Endodermal cell (in vitro differentiated cells): Measurements from ENCODE around the gene FNBP1L. TPM values are rescaled to one million over a fixed set of nuclear protein-coding genes. Genes with fewer than 3 reads are reported as not detected.

ENCODE experiments used
- DNase-seq: peaks from one replicate; pipeline ENCODE4 v3.0.0-alpha.2; 2017
- H3K27ac ChIP-seq: 2 replicates; pipeline ENCODE4 v1.5.1; 2013; ENCODE audit warnings: mild to moderate bottlenecking, low read depth, low read length, moderate library complexity
- H3K27me3 ChIP-seq: 2 replicates; pipeline ENCODE4 v1.6.1; 2013; ENCODE audit warnings: mild to moderate bottlenecking, low read length, moderate library complexity; ENCODE audit not compliant: insufficient read depth, control insufficient read depth, poor library complexity, severe bottlenecking
- H3K36me3 ChIP-seq: 2 replicates; pipeline ENCODE4 v1.7.0; 2013; ENCODE audit warnings: mild to moderate bottlenecking, low read length, moderate library complexity; ENCODE audit not compliant: control insufficient read depth, insufficient read depth
- H3K4me1 ChIP-seq: one replicate; pipeline ENCODE4 v1.7.0; 2013; ENCODE audit warnings: low read length; ENCODE audit not compliant: control insufficient read depth, insufficient read depth
- H3K4me3 ChIP-seq: 2 replicates; pipeline ENCODE4 v1.5.1; 2013; ENCODE audit warnings: mild to moderate bottlenecking, low read length, moderate library complexity
- H3K9ac ChIP-seq: 2 replicates; pipeline ENCODE4 v1.6.1; 2013; ENCODE audit warnings: mild to moderate bottlenecking, low read length, moderate library complexity; ENCODE audit not compliant: poor library complexity, severe bottlenecking; ENCODE audit errors: extremely low read depth
- H3K9me3 ChIP-seq: 2 replicates; pipeline ENCODE4 v1.6.1; 2013; ENCODE audit warnings: mild to moderate bottlenecking, low read length, moderate library complexity; ENCODE audit not compliant: control insufficient read depth
- H3K27ac Mint-ChIP-seq: 2 replicates; pipeline ENCODE4 v1.8.0; 2020; ENCODE audit warnings: mixed read lengths
- H3K27me3 Mint-ChIP-seq: 2 replicates; pipeline ENCODE4 v1.8.0; 2021; ENCODE audit warnings: mild to moderate bottlenecking, mixed read lengths; ENCODE audit not compliant: insufficient read depth
- H3K36me3 Mint-ChIP-seq: 2 replicates; pipeline ENCODE4 v1.8.0; 2020; ENCODE audit warnings: low read depth, mixed read lengths
- H3K4me1 Mint-ChIP-seq: 2 replicates; pipeline ENCODE4 v1.8.0; 2020; ENCODE audit warnings: mixed read lengths
- H3K4me3 Mint-ChIP-seq: 2 replicates; pipeline ENCODE4 v1.8.0; 2020; ENCODE audit warnings: mild to moderate bottlenecking, moderate library complexity, mixed read lengths
- H3K9me3 Mint-ChIP-seq: 2 replicates; pipeline ENCODE4 v1.8.0; 2020; ENCODE audit warnings: mild to moderate bottlenecking, mixed read lengths
- WGBS, 2 experiments: methylation state at CpG; one replicate each; pipeline versions ENCODE4 v1.1.5 to v1.1.7; 2013; ENCODE audit warnings: missing lambda C conversion rate in 2 of 2, mixed read lengths in 1 of 2; ENCODE audit not compliant: insufficient coverage in 1 of 2, insufficient read length in 1 of 2; 5-methylcytosine and 5-hydroxymethylcytosine counted together
- total RNA-seq, 2 donors: library from RNA; stranded (reverse); fragmentation: NEBNext Ultra II Directional in 1 of 2; extraction: Animal tissue kit (Norgen Biotek cat#: 25700) in 1 of 2; gene quantifications; 2 replicates in 1 of 2; 3 replicates in 1 of 2; pipeline ENCODE4 v1.2.1, GENCODE V29; 2021
- TF ChIP-seq, protein P1 (sequence below): fragments of 200-600 bp; sonication (generic); conservative IDR thresholded peaks from 2 replicates; pipeline ENCODE4 v1.5.0; 2021; ENCODE audit warnings: antibody characterized with exemption, mild to moderate bottlenecking

FNBP1L gene
- total RNA-seq, 2 donors from 2014 or later = 96.8 to 107 TPM

DNA sequence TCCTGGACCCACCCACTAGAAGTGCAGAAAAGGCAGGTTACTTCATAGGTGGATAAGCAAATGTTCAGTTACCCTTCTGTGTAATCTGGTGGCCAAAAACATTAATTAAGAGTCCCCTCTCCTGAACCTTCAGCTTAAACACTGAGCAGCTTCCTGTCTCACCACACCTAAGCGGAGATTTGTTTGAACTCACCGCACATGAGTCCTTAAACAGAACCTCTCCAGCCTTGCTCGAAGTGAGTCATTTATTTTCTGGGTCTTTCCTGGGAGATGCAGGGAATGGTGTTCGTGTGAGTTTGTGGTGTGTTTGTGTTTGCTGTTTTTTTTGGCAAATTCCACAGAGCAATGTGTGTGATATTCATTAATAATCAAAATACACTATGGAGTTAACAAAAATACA, 7.6 kb upstream of the FNBP1L start:
- Mint-ChIP-seq H3K27ac (no peak overlapping the region), H3K27me3 (no peaks in the 10 kb centered on the region), H3K9me3 (no peaks in the 10 kb centered on the region), H3K36me3 (no peaks in the 10 kb centered on the region), H3K4me3 (no peak overlapping the region), H3K4me1 (peaks cover 5% of the 10 kb centered on the region)
- Histone ChIP-seq H3K36me3 (no peaks in the 10 kb centered on the region), H3K4me1 (no peaks in the 10 kb centered on the region), H3K4me3 (no peak overlapping the region), H3K27me3 (no peaks in the 10 kb centered on the region), H3K9me3 (no peaks in the 10 kb centered on the region), H3K27ac (no peak overlapping the region), H3K9ac (no peak overlapping the region)
- WGBS, 2 experiments = 93% methylated on average over 4 of the region's 4 CpGs; no CpG with 5 or more reads in 1 of the 2 experiments
- DNase-seq = no peak
- TF ChIP-seq, protein P1, sequence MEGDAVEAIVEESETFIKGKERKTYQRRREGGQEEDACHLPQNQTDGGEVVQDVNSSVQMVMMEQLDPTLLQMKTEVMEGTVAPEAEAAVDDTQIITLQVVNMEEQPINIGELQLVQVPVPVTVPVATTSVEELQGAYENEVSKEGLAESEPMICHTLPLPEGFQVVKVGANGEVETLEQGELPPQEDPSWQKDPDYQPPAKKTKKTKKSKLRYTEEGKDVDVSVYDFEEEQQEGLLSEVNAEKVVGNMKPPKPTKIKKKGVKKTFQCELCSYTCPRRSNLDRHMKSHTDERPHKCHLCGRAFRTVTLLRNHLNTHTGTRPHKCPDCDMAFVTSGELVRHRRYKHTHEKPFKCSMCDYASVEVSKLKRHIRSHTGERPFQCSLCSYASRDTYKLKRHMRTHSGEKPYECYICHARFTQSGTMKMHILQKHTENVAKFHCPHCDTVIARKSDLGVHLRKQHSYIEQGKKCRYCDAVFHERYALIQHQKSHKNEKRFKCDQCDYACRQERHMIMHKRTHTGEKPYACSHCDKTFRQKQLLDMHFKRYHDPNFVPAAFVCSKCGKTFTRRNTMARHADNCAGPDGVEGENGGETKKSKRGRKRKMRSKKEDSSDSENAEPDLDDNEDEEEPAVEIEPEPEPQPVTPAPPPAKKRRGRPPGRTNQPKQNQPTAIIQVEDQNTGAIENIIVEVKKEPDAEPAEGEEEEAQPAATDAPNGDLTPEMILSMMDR = no peak

DNA sequence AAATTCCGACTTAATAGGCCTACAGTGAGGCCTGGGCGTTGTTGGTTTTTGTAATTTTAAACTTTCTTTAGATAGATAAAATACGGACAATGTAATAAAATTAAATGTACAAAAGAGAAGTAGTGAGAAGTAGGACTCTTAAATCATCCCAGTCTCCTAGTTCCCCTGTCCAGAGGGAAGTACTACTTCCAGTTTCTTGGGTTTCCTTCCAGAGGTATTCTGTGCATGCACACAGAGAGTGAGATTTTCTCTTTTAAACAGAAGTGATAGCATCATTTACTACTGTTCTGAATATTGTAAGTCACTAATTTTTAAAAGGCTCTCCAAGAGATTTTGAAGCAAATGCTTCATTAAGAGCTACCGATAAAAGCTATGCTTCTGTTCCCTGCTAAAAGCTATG, 7.2 kb upstream of the FNBP1L start:
- no peaks in the 10 kb centered on the region for H3K27me3 ChIP-seq
- WGBS, 2 experiments = 97% methylated on average over 4 of the region's 4 CpGs; no CpG with 5 or more reads in 1 of the 2 experiments
- Mint-ChIP-seq H3K36me3 (no peaks in the 10 kb centered on the region), H3K27me3 (no peaks in the 10 kb centered on the region), H3K4me3 (no peak overlapping the region), H3K9me3 (no peaks in the 10 kb centered on the region), H3K27ac (no peak overlapping the region), H3K4me1 (peaks cover 5% of the 10 kb centered on the region)
- H3K9ac ChIP-seq = no peak overlapping the region
- no peak for DNase-seq
- TF ChIP-seq, protein P1 = no peak
- H3K4me3 ChIP-seq = no peak overlapping the region
- no peaks in the 10 kb centered on the region for H3K9me3 ChIP-seq
- H3K27ac ChIP-seq = no peak overlapping the region
- no peaks in the 10 kb centered on the region for H3K36me3 ChIP-seq
- no peaks in the 10 kb centered on the region for H3K4me1 ChIP-seq

DNA sequence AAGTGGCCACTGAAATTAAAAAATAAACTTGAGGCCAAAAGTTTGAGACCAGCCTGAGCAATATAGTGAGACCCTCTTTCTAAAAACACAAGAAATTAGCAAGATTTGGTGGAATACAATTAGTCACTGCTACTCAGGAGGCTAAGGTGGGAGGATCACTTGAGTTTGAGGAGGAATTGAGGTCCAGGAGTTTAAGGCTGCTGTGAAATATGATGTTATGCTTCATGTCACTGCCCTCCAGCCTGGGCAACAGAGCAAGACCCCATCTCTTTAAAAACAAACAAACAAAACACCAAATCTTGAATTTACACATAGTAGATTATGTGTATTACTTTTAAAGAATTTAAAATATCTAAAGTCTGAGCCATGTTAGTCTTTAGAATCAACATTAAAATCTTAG, 6.3 kb upstream of the FNBP1L start:
- H3K4me3 Mint-ChIP-seq = no peak overlapping the region
- H3K27ac ChIP-seq = no peak overlapping the region
- H3K4me1 ChIP-seq = no peaks in the 10 kb centered on the region
- H3K9me3 Mint-ChIP-seq = no peaks in the 10 kb centered on the region
- H3K4me3 ChIP-seq = no peak overlapping the region
- DNase-seq = no peak
- no peaks in the 10 kb centered on the region for H3K27me3 ChIP-seq
- no peak overlapping the region for H3K27ac Mint-ChIP-seq
- peaks cover 6% of the 10 kb centered on the region for H3K4me1 Mint-ChIP-seq
- H3K36me3 Mint-ChIP-seq = no peaks in the 10 kb centered on the region
- no peaks in the 10 kb centered on the region for H3K9me3 ChIP-seq
- no peaks in the 10 kb centered on the region for H3K27me3 Mint-ChIP-seq
- TF ChIP-seq, protein P1 = no peak
- H3K36me3 ChIP-seq = no peaks in the 10 kb centered on the region
- no peak overlapping the region for H3K9ac ChIP-seq
